BE2C (cell line): ENCODE measurements around the gene CCDC194.
"Not testable (repeated sequence)": the region's sequence is repeated elsewhere in the genome, so short reads cannot be mapped to it uniquely, and the experiment has no call there.

Experiments
- DNase-seq: peaks from one replicate; pipeline ENCODE4 v3.0.0-alpha.2; 2020
- H3K27me3 ChIP-seq: fragments of 250-450 bp; sonication (Bioruptor Pico); 2 replicates; pipeline ENCODE4 v1.5.1; 2020; ENCODE audit warnings: mild to moderate bottlenecking
- H3K36me3 ChIP-seq: fragments of 250-450 bp; sonication (Bioruptor Pico); 2 replicates; pipeline ENCODE4 v1.5.1; 2020; ENCODE audit warnings: mild to moderate bottlenecking
- H3K4me1 ChIP-seq: fragments of 250-450 bp; sonication (Bioruptor Pico); 2 replicates; pipeline ENCODE4 v1.5.1; 2020
- H3K4me3 ChIP-seq: 2 replicates; pipeline ENCODE4 v1.5.1; 2011; ENCODE audit warnings: low read depth, low read length
- H3K9me3 ChIP-seq: fragments of 250-450 bp; sonication (Bioruptor Pico); 2 replicates; pipeline ENCODE4 v1.5.1; 2020
- TF ChIP-seq, protein P1 (sequence below): IDR thresholded peaks from 2 replicates; pipeline ENCODE4 v1.5.1; 2012; ENCODE audit warnings: mild to moderate bottlenecking, low read depth, low read length

Gene CCDC194

DNA sequence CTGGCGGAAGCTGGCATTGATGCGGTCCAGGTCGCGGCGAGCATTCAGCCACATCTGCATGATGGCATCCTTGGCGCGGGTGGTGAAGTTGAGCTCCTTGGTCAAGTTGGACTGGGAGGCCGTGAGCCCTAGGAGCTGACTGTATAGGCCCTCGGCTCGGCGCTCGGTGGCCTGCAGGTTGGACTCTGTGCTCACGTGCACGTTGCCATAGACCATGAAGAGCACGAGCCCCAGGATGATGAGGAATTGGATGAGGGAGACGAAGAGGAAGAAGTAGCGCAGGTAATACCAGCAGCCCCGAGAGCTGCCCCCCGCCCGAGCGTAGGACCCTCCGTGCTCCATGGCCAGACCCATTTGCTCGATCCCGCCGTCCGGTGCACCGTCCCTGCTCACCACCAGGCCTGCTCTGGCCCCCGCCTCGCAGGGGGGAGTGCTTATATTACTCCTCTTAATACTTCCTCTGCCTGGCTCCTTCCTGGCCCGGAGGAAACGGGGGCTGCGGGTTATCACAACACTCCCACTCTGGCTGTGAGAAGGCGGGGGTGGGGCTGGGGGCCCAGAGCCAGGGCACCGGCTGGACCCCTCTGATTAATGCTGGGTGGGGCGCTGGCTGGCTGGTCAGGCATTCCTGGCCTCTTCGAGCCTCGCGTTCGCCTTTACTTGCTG, 16.9 kb downstream of the CCDC194 start, which contains the start of gene PLVAP:
Gene PLVAP (minus strand): TSS at position 408 of the 666 bp plus-strand sequence. CDS start 54 bp downstream, at position 354.
- H3K9me3 ChIP-seq = no peaks in the 10 kb centered on the region
- no peaks in the 10 kb centered on the region for H3K4me1 ChIP-seq
- no peaks in the 10 kb centered on the region for H3K36me3 ChIP-seq
- H3K27me3 ChIP-seq = no peaks in the 10 kb centered on the region
- TF ChIP-seq, protein P1, sequence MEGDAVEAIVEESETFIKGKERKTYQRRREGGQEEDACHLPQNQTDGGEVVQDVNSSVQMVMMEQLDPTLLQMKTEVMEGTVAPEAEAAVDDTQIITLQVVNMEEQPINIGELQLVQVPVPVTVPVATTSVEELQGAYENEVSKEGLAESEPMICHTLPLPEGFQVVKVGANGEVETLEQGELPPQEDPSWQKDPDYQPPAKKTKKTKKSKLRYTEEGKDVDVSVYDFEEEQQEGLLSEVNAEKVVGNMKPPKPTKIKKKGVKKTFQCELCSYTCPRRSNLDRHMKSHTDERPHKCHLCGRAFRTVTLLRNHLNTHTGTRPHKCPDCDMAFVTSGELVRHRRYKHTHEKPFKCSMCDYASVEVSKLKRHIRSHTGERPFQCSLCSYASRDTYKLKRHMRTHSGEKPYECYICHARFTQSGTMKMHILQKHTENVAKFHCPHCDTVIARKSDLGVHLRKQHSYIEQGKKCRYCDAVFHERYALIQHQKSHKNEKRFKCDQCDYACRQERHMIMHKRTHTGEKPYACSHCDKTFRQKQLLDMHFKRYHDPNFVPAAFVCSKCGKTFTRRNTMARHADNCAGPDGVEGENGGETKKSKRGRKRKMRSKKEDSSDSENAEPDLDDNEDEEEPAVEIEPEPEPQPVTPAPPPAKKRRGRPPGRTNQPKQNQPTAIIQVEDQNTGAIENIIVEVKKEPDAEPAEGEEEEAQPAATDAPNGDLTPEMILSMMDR = no peak
- no peak for DNase-seq
- H3K4me3 ChIP-seq = no peak within 1 kb of the TSS

DNA sequence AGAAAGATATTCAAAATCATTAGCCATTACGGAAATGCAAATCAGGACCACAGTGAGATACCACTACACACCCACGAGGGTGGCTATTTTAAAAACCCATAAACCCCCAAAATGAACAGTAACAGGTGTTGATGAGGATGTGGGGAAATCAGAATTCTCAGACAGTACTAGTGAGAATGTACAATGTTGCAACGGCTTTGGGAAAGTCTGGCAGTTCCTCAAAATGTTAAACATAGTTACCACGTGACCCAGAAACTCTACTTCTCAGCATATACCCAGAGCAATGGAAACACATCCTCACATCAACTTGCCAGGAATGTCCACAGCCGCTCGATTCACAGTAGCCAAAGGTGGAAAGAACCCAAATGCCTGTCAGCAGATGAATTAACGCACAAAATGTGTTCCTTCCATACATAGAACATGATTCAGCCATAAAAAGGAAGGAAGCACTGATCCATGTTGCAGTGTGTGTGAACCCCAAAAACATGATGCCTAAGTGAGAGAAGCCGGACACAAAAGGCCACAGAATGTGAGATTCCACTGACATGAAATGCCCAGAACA, 23.9 kb downstream of the CCDC194 start:
- DNase-seq = no peak
- Histone ChIP-seq H3K27me3 (no peaks in the 10 kb centered on the region), H3K9me3 (no peaks in the 10 kb centered on the region), H3K36me3 (no peaks in the 10 kb centered on the region), H3K4me3 (no peak overlapping the region), H3K4me1 (no peaks in the 10 kb centered on the region)
- TF ChIP-seq, protein P1 = no peak

DNA sequence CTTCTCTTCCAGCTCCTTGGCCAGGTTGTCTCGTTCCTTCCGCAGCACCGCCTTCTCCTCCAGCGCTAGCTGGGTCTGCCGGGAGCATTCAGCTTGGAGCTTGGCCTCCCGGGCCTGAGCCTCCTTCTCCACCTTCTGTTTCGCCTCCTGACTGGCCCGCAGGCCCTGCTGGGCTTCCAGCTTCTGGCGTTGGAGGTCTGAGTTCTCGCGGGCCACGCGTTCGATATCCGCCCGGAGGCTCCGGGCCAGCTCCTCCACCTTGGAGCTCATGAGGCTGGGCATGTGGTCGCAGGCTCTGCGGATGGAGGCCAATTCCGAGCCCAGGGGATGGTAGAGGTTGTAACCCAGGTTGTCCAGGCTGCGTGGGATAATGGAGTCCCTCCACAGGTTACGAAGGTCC, 28.6 kb downstream of the CCDC194 start:
- TF ChIP-seq, protein P1 = no peak
- no peak for DNase-seq
- H3K27me3 ChIP-seq = no peaks in the 10 kb centered on the region

DNA sequence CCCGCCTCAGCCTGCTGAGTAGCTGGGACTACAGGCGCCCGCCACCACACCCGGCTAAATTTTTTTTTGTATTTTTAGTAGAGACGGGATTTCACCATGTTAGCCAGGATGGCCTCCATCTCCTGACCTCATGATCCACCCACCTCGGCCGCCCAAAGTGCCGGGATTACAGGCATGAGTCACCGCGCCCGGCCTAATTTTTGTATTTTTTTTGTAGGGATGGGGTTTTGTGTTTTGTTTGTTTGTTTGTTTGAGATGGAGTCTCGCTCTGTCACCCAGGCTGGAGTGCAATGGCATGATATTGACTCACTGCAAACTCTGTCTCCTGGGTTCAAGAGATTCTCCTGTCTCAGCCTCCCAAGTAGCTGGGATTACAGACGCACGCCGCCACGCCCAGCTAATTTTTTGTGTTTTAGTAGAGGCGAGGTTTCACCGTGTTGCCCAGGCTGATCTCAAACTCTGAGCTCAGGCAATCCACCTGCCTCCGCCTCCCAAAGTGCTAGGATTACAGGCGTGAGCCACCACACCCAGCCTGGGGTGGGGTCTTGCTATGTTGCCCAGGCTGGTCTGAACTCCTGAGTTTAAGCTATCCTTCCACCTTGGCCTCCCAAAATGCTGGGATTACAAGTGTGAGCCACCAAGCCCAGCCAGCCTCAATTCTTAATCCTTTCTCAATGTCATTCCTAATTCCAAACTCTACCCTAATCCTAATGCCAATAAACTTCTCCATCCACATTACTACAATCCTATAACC, 30.0 kb downstream of the CCDC194 start:
- not testable (repeated sequence) for H3K4me3 ChIP-seq, DNase-seq, H3K4me1 ChIP-seq, H3K36me3 ChIP-seq, H3K27me3 ChIP-seq, H3K9me3 ChIP-seq

More for the DNA sequence above, 28.6 kb downstream of the CCDC194 start:
- Histone ChIP-seq H3K36me3 (no peaks in the 10 kb centered on the region), H3K4me1 (no peaks in the 10 kb centered on the region), H3K4me3 (no peak overlapping the region), H3K9me3 (no peaks in the 10 kb centered on the region)

DNA sequence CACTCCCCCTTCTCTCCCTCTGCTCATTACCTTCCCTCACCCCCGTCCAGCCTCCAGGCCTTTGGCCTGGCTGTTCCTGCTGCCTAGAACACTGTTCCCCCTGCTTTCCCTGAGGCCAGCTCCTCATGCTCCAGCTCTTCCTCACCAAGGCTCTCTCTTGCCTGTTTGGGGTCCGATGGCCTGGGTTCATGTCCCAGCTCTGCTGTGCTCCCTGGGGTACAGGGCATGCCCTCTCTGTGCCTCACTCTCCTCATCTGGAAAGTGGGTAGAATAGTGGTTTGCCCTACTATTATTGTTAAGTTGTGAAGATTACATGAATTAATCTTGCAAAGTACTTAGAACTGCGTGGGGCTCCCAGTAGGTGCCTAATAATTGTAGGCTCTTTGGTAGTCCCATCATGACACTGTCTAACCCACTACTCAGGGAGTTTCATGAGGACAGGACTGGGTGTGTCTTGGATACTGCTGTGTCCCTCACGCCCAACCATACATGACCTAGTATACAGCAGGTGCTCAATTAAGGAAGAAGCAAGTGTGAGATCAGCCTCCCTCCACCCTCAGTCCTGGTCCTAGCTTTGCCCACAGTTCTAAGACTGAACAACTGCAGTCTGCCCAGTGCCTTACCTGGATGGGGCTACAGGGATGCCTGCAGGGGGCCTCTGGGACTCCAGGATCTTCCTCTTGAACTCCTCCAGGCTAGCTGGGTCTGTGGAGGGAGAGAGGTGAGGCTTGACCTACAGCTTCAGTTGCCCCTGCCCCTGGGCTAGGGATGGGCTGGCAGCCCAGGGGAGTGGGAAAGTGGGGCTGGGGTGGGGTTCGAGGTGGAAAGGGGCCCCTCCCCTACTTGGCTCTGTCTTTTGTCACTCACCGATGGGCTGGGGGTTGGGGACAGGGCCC, 33.8 kb downstream of the CCDC194 start:
- H3K9me3 ChIP-seq = no peaks in the 10 kb centered on the region
- no peak for DNase-seq
- TF ChIP-seq, protein P1 = no peak
- H3K4me3 ChIP-seq = no peak overlapping the region
- no peaks in the 10 kb centered on the region for H3K4me1 ChIP-seq
- H3K36me3 ChIP-seq = no peaks in the 10 kb centered on the region
- H3K27me3 ChIP-seq = no peaks in the 10 kb centered on the region

DNA sequence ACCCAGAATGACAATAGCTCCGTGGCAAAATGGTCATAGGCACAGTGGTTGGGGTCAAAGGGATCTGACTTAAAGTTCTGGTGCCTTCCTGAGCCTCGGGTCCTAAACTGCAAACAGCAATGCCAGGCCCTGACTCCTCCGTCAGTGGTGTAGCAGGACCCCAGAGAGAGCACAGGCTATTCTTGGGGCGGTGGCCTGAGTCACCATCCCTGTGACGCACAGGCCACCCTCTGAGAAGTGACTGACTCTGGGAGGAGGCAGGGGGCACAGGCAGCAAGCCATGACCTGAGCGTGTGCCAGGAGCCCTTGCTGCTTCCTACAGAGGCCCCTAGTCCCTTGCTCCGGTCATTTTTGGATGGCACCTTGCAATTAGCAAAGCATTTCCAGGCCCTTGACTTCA, 35.6 kb downstream of the CCDC194 start:
- Histone ChIP-seq H3K9me3 (no peaks in the 10 kb centered on the region), H3K4me3 (no peak overlapping the region), H3K27me3 (no peaks in the 10 kb centered on the region), H3K36me3 (no peaks in the 10 kb centered on the region), H3K4me1 (no peaks in the 10 kb centered on the region)
- DNase-seq = no peak
- TF ChIP-seq, protein P1 = no peak
